HepG2 (cell line): ENCODE measurements around the gene EXTL1. TPM values are rescaled to one million over a fixed set of nuclear protein-coding genes. Genes with fewer than 3 reads are reported as not detected.

Experiments used
- ELK4 ChIP-seq: sonication (generic); formaldehyde crosslinking; IDR thresholded peaks from 2 replicates; pipeline ENCODE4 v1.9.0; 2021; ENCODE audit warnings: missing genetic modification reagents, borderline replicate concordance
- EZH2 ChIP-seq: conservative IDR thresholded peaks from 2 replicates; pipeline ENCODE4 v1.6.1; 2012; ENCODE audit warnings: mild to moderate bottlenecking, low read depth, low read length, moderate library complexity
- KIAA2018 ChIP-seq: sonication (generic); formaldehyde crosslinking; IDR thresholded peaks from 2 replicates; pipeline ENCODE4 v1.5.0; 2020; ENCODE audit warnings: mild to moderate bottlenecking, missing genetic modification reagents, borderline replicate concordance
- POGK ChIP-seq: sonication (generic); formaldehyde crosslinking; conservative IDR thresholded peaks from 2 replicates; pipeline ENCODE4 v1.8.0; 2022; ENCODE audit warnings: mild to moderate bottlenecking, moderate library complexity, missing genetic modification reagents
- SATB2 ChIP-seq: sonication (generic); formaldehyde crosslinking; IDR thresholded peaks from 2 replicates; pipeline ENCODE4 v1.5.0; 2020; ENCODE audit warnings: missing genetic modification reagents
- SNAPC2 ChIP-seq: sonication (generic); formaldehyde crosslinking; IDR thresholded peaks from 2 replicates; pipeline ENCODE4 v1.8.1; 2022; ENCODE audit warnings: mild to moderate bottlenecking, missing genetic modification reagents
- ZFP62 ChIP-seq: sonication (generic); formaldehyde crosslinking; IDR thresholded peaks from 2 replicates; pipeline ENCODE4 v1.4.0; 2020; ENCODE audit warnings: missing genetic modification reagents
- ZFP91 ChIP-seq: sonication (generic); formaldehyde crosslinking; IDR thresholded peaks from 2 replicates; pipeline ENCODE4 v1.9.0; 2022; ENCODE audit warnings: missing genetic modification reagents, mild to moderate bottlenecking, borderline replicate concordance
- ZNF280D ChIP-seq: sonication (generic); formaldehyde crosslinking; IDR thresholded peaks from 2 replicates; pipeline ENCODE4 v1.5.1; 2020; ENCODE audit warnings: mild to moderate bottlenecking, missing genetic modification reagents
- polyA plus RNA-seq, 8 experiments: library from polyadenylated mRNA; depleted of rRNA in 3 of 8; stranded (reverse) in 7 of 8; unstranded in 1 of 8; fragments of >200 nt; fragmentation: Illumina TruSeq in 4 of 8; extraction: Trizol in 4 of 8; gene quantifications; 2 replicates each; pipeline versions ENCODE4 v1.2.1 to v1.2.3, GENCODE V29; 2011 to 2016; ENCODE audit warnings: low read depth in 4 of 8, missing spikeins in 1 of 8, mixed read lengths in 1 of 8; ENCODE audit not compliant: insufficient read depth in 1 of 8
- total RNA-seq, 5 experiments: library from RNA; depleted of rRNA; stranded (reverse); fragments of >200 nt; fragmentation: Illumina TruSeq; extraction: Trizol; gene quantifications; 2 replicates each; pipeline ENCODE4 v1.2.3, GENCODE V29; 2016; ENCODE audit warnings: low read depth in 1 of 5

Gene EXTL1
- total and polyA plus RNA-seq, 2 of the 13 experiments (the other 11 are each of a cell fraction or from before 2014, with no cell fraction given), result 0.35 to 1.0 TPM

- TF ChIP-seq POGK, result peak; percentile 86; the same call in 1 of the 2 replicates
- TF ChIP-seq EZH2, result no peak
- no peak for TF ChIP-seq SATB2
- peak; percentile 86; the same call in 1 of the 2 replicates for TF ChIP-seq ZFP62 (CRISPR knock-in tag)
- TF ChIP-seq SNAPC2 (CRISPR knock-in tag), result peak; percentile 89
- TF ChIP-seq KIAA2018 (CRISPR knock-in tag), result peak; percentile 62; the same call in 1 of the 2 replicates
- peak; percentile 83 for TF ChIP-seq ZFP91
- TF ChIP-seq ELK4 (CRISPR knock-in tag), result peak; percentile 62
- TF ChIP-seq ZNF280D (CRISPR knock-in tag), result peak; percentile 79; the same call in 1 of the 2 replicates
Observed at GRCh38 chr1:25997828-25998761, 23.5 kb upstream of the EXTL1 start, which contains the start of gene PAFAH2 (continued).
